Panc1 (cell line): Measurements from ENCODE around the gene FTSJ1.

Experiments
- POLR2AphosphoS5 ChIP-seq: IDR thresholded peaks from 2 replicates; pipeline ENCODE4 v1.6.1; 2012; ENCODE audit warnings: mild to moderate bottlenecking, low read depth, low read length, moderate library complexity
- REST ChIP-seq, 2 experiments: IDR thresholded peaks; 2 replicates each; pipeline ENCODE4 v1.6.1; 2011 to 2012; ENCODE audit warnings: low read depth in 2 of 2, control low read depth in 1 of 2, low read length in 1 of 2, mild to moderate bottlenecking in 1 of 2, moderate library complexity in 1 of 2; ENCODE audit not compliant: insufficient read depth in 1 of 2
- TCF7L2 ChIP-seq: IDR thresholded peaks from 2 replicates; pipeline ENCODE4 v1.6.1; 2011; ENCODE audit warnings: mild to moderate bottlenecking, low read depth, low read length, inconsistent platforms
- TF ChIP-seq, protein P1 (sequence below): fragments of 450-650 bp; IDR thresholded peaks from 2 replicates; pipeline ENCODE4 v1.5.1; 2017; ENCODE audit warnings: mild to moderate bottlenecking

GRCh38 chrX:48474127-48474526, 1.9 kb upstream of the FTSJ1 start:
- TF ChIP-seq TCF7L2 (no peak), POLR2AphosphoS5 (no peak), REST (IDR thresholded peaks at IDR 0.05; ENCODE audit: insufficient read depth in 1 of 2, low read depth in 2 of 2, low read length in 1 of 2) (no peak)
- TF ChIP-seq, protein P1, sequence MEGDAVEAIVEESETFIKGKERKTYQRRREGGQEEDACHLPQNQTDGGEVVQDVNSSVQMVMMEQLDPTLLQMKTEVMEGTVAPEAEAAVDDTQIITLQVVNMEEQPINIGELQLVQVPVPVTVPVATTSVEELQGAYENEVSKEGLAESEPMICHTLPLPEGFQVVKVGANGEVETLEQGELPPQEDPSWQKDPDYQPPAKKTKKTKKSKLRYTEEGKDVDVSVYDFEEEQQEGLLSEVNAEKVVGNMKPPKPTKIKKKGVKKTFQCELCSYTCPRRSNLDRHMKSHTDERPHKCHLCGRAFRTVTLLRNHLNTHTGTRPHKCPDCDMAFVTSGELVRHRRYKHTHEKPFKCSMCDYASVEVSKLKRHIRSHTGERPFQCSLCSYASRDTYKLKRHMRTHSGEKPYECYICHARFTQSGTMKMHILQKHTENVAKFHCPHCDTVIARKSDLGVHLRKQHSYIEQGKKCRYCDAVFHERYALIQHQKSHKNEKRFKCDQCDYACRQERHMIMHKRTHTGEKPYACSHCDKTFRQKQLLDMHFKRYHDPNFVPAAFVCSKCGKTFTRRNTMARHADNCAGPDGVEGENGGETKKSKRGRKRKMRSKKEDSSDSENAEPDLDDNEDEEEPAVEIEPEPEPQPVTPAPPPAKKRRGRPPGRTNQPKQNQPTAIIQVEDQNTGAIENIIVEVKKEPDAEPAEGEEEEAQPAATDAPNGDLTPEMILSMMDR = peak; percentile 66
